HUDEP-2 (cell line): Measurements from ENCODE around the gene MARVELD1.
A peak's percentile ranks its signal among the peaks of the same experiment; 100 is the strongest.
"Not testable (repeated sequence)": the region's sequence is repeated elsewhere in the genome, so short reads cannot be mapped to it uniquely, and the experiment has no call there.

ENCODE experiments used
- DNase-seq, 76 experiments: peaks; one replicate each; lab custom pipeline; 2025; ENCODE audit not compliant: unreplicated experiment in 76 of 76; lab: John Stamatoyannopoulos, UW

The MARVELD1 gene

GRCh38 chr10:97713339-97713825 is at the start of gene MARVELD1:
Gene MARVELD1 (plus strand): TSS chr10:97713730. CDS start chr10:97713877, 147 bp downstream.
- peak in 30 of 76 experiments; percentile 5 to 47 (median 28) for DNase-seq

- DNase-seq: peak in 66 of 76 experiments; percentile 19 to 94 (median 64)
These were observed 49.2 kb upstream of the MARVELD1 start for GRCh38 chr10:97664282-97664850.

GRCh38 chr10:97666992-97667391 is 46.5 kb upstream of the MARVELD1 start:
- no peak for DNase-seq

- DNase-seq: peak in 2 of 76 experiments; percentile 10 to 42
These were observed 46.1 kb upstream of the MARVELD1 start for GRCh38 chr10:97667463-97667862.

GRCh38 chr10:97669571-97669970 is 44.0 kb upstream of the MARVELD1 start:
- no peak for DNase-seq

- DNase-seq: peak in 74 of 76 experiments; percentile 27 to 97 (median 86)
These were observed 39.6 kb upstream of the MARVELD1 start for GRCh38 chr10:97673736-97674525.

GRCh38 chr10:97675222-97675621 is 38.3 kb upstream of the MARVELD1 start:
- DNase-seq: no peak

- DNase-seq: peak in 21 of 76 experiments; percentile 7 to 49 (median 21)
These were observed 36.6 kb upstream of the MARVELD1 start for GRCh38 chr10:97676770-97677581.

GRCh38 chr10:97679594-97679993 is 33.9 kb upstream of the MARVELD1 start:
- DNase-seq: no peak

- DNase-seq: no peak
These were observed 31.5 kb upstream of the MARVELD1 start for GRCh38 chr10:97682042-97682441.

- peak in 10 of 76 experiments; percentile 4 to 34 (median 10) for DNase-seq
These were observed 29.8 kb upstream of the MARVELD1 start for GRCh38 chr10:97683556-97684367.

- DNase-seq: not testable (repeated sequence)
These were observed 29.2 kb upstream of the MARVELD1 start for GRCh38 chr10:97684368-97684713.

- no peak for DNase-seq
These were observed 28.6 kb upstream of the MARVELD1 start for GRCh38 chr10:97684866-97685394.

GRCh38 chr10:97685395-97685958 is 28.1 kb upstream of the MARVELD1 start:
- DNase-seq: peak in 11 of 76 experiments; percentile 8 to 36 (median 14)

GRCh38 chr10:97686301-97686961 is 27.1 kb upstream of the MARVELD1 start:
- DNase-seq: peak in 16 of 76 experiments; percentile 7 to 49 (median 33)

- DNase-seq: peak in 75 of 76 experiments; percentile 54 to 100 (median 98)
These were observed 26.4 kb upstream of the MARVELD1 start, which contains the start of gene AVPI1 for GRCh38 chr10:97686962-97687784. Gene AVPI1 (minus strand): TSS chr10:97687241. CDS start chr10:97679905, 7,336 bp downstream.

- DNase-seq: peak in 4 of 76 experiments; percentile 17 to 29 (median 26)
These were observed 25.4 kb upstream of the MARVELD1 start for GRCh38 chr10:97687785-97688781.
